Panc1 (cell line): ENCODE data around the gene MTMR4. TPM values are rescaled to one million over a fixed set of nuclear protein-coding genes. Genes with fewer than 3 reads are reported as not detected.

Experiments used
- ATAC-seq: fragments of 200-7000 bp; cut with Tn5 transposase; 2 replicates; pipeline ENCODE4 v1.9.1; 2020; ENCODE audit warnings: mild to moderate bottlenecking, moderate library complexity
- BruUV-seq: library from RNA; stranded (reverse); fragments of 400-500 nt; replicated peaks from 2 replicates; lab custom pipeline; 2021; lab: Mats Ljungman, UMichigan
- CTCF ChIA-PET: fragments of 300-600 bp; sonication (Branson Sonifier 250); formaldehyde crosslinking; loops from one replicate; lab custom pipeline; 2022; ENCODE audit warnings: antibody characterized with exemption; lab: Charles Lee
- POLR2A ChIA-PET: fragments of 300-600 bp; sonication (Branson Sonifier 250); formaldehyde crosslinking; loops from one replicate; lab custom pipeline; 2022; ENCODE audit warnings: antibody characterized with exemption; lab: Charles Lee
- DNase-seq: peaks from one replicate; pipeline ENCODE4 v3.0.0-alpha.2; 2010; ENCODE audit warnings: low read depth, low spot score
- H3K27ac ChIP-seq: 2 replicates; pipeline ENCODE4 v1.5.1; 2011; ENCODE audit warnings: mild to moderate bottlenecking, low read length, inconsistent platforms
- H3K27me3 ChIP-seq: fragments of 200-500 bp; sonication (Bioruptor generic); 2 replicates; pipeline ENCODE4 v1.6.0; 2014; ENCODE audit warnings: low read length, inconsistent platforms; ENCODE audit not compliant: control insufficient read depth, insufficient read depth
- H3K36me3 ChIP-seq: fragments of 200-500 bp; sonication (Bioruptor generic); 2 replicates; pipeline ENCODE4 v1.5.1; 2014; ENCODE audit warnings: inconsistent platforms, mild to moderate bottlenecking, low read length, moderate library complexity; ENCODE audit not compliant: control insufficient read depth, insufficient read depth
- H3K4me1 ChIP-seq: 2 replicates; pipeline ENCODE4 v1.5.1; 2011; ENCODE audit warnings: inconsistent platforms, mild to moderate bottlenecking, low read length, moderate library complexity; ENCODE audit not compliant: control insufficient read depth, insufficient read depth
- H3K4me3 ChIP-seq, 2 experiments: 2 replicates each; pipeline ENCODE4 v1.5.1; 2011 to 2012; ENCODE audit warnings: low read depth in 2 of 2, low read length in 2 of 2, mild to moderate bottlenecking in 2 of 2, inconsistent platforms in 1 of 2, moderate library complexity in 1 of 2
- H3K9me3 ChIP-seq: fragments of 200-500 bp; sonication (Bioruptor generic); 2 replicates; pipeline ENCODE4 v1.5.1; 2014; ENCODE audit warnings: low read depth, mild to moderate bottlenecking, inconsistent platforms, low read length, moderate library complexity; ENCODE audit not compliant: control insufficient read depth, insufficient read depth
- POLR2AphosphoS5 ChIP-seq: IDR thresholded peaks from 2 replicates; pipeline ENCODE4 v1.6.1; 2012; ENCODE audit warnings: mild to moderate bottlenecking, low read depth, low read length, moderate library complexity
- SIN3A ChIP-seq: IDR thresholded peaks from 2 replicates; pipeline ENCODE4 v1.6.1; 2012; ENCODE audit warnings: low read depth, mild to moderate bottlenecking, low read length, moderate library complexity, borderline replicate concordance; ENCODE audit not compliant: insufficient read depth
- TCF7L2 ChIP-seq: IDR thresholded peaks from 2 replicates; pipeline ENCODE4 v1.6.1; 2011; ENCODE audit warnings: mild to moderate bottlenecking, low read depth, low read length, inconsistent platforms
- in situ Hi-C: cut with HindIII; loops from 2 replicates; pipeline ENCODE4 v1.10.0; 2016; ENCODE audit warnings: low sequenced_read_pairs, low pct_unique_long_range_greater_than_20kb
- intact Hi-C: fragments of 100-400 bp; cut with micrococcal nuclease; formaldehyde crosslinking; loops from one replicate; pipeline ENCODE4 v1.10.0; 2022; ENCODE audit not compliant: unreplicated experiment
- total RNA-seq: library from RNA; stranded (reverse); gene quantifications from one replicate; pipeline ENCODE4 v1.2.1, GENCODE V29; 2021; ENCODE audit not compliant: unreplicated experiment
- TF ChIP-seq, protein P1 (sequence below), 2 experiments: IDR thresholded peaks; 2 replicates each; pipeline ENCODE4 v1.6.1; 2011 to 2012; ENCODE audit warnings: low read depth in 2 of 2, control low read depth in 1 of 2, low read length in 1 of 2, mild to moderate bottlenecking in 1 of 2, moderate library complexity in 1 of 2; ENCODE audit not compliant: insufficient read depth in 1 of 2
- TF ChIP-seq, protein P2 (sequence below): fragments of 450-650 bp; IDR thresholded peaks from 2 replicates; pipeline ENCODE4 v1.5.1; 2017; ENCODE audit warnings: mild to moderate bottlenecking

Gene MTMR4
- total RNA-seq, 1 experiment from 2014 or later, result 20.8 TPM

DNA sequence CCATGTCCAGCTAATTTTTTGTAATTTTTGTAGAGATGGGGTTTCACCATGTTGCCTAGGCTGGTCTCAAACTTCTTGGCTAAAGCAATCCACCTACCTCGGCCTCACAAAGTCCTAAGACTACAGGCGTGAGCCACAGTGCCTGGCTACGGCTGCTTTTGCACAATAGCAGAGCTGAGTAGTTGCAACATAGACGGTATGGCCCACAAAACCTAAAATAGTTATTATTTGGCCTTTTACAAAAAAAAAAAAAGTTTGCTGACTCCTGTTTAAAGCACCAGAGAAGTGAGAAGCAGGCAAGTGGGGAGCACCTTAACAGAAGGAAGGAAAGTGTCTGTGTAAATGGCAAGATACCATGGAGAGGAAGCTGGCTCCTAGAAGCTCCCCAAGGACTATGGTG lies 20.9 kb downstream of the MTMR4 start:
- Histone ChIP-seq H3K4me3 (no peak overlapping the region), H3K36me3 (peaks cover 5% of the 10 kb centered on the region; the same call in 1 of the 2 replicates), H3K27me3 (no peaks in the 10 kb centered on the region), H3K9me3 (no peaks in the 10 kb centered on the region), H3K4me1 (no peaks in the 10 kb centered on the region), H3K27ac (no peak overlapping the region)
- BruUV-seq, result no TSS peak
- TF ChIP-seq, protein P1, sequence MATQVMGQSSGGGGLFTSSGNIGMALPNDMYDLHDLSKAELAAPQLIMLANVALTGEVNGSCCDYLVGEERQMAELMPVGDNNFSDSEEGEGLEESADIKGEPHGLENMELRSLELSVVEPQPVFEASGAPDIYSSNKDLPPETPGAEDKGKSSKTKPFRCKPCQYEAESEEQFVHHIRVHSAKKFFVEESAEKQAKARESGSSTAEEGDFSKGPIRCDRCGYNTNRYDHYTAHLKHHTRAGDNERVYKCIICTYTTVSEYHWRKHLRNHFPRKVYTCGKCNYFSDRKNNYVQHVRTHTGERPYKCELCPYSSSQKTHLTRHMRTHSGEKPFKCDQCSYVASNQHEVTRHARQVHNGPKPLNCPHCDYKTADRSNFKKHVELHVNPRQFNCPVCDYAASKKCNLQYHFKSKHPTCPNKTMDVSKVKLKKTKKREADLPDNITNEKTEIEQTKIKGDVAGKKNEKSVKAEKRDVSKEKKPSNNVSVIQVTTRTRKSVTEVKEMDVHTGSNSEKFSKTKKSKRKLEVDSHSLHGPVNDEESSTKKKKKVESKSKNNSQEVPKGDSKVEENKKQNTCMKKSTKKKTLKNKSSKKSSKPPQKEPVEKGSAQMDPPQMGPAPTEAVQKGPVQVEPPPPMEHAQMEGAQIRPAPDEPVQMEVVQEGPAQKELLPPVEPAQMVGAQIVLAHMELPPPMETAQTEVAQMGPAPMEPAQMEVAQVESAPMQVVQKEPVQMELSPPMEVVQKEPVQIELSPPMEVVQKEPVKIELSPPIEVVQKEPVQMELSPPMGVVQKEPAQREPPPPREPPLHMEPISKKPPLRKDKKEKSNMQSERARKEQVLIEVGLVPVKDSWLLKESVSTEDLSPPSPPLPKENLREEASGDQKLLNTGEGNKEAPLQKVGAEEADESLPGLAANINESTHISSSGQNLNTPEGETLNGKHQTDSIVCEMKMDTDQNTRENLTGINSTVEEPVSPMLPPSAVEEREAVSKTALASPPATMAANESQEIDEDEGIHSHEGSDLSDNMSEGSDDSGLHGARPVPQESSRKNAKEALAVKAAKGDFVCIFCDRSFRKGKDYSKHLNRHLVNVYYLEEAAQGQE (IDR thresholded peaks at IDR 0.05; ENCODE audit: insufficient read depth in 1 of 2, low read depth in 2 of 2, low read length in 1 of 2), result no peak
- no peak for TF ChIP-seq SIN3A
- TF ChIP-seq, protein P2, sequence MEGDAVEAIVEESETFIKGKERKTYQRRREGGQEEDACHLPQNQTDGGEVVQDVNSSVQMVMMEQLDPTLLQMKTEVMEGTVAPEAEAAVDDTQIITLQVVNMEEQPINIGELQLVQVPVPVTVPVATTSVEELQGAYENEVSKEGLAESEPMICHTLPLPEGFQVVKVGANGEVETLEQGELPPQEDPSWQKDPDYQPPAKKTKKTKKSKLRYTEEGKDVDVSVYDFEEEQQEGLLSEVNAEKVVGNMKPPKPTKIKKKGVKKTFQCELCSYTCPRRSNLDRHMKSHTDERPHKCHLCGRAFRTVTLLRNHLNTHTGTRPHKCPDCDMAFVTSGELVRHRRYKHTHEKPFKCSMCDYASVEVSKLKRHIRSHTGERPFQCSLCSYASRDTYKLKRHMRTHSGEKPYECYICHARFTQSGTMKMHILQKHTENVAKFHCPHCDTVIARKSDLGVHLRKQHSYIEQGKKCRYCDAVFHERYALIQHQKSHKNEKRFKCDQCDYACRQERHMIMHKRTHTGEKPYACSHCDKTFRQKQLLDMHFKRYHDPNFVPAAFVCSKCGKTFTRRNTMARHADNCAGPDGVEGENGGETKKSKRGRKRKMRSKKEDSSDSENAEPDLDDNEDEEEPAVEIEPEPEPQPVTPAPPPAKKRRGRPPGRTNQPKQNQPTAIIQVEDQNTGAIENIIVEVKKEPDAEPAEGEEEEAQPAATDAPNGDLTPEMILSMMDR, result no peak
- TF ChIP-seq POLR2AphosphoS5, result no peak
- TF ChIP-seq TCF7L2, result no peak
- ChIA-PET CTCF (no interaction called here), POLR2A (interaction anchor here (0.8 kb wide), 1 partner anchor 34 kb away, joined by 10 read pairs; no protein-coding TSS in a partner anchor)
- no peak for ATAC-seq
- intact Hi-C loops, result no loop called here
- DNase-seq, result no peak
- in situ Hi-C loops, result no loop called here

DNA sequence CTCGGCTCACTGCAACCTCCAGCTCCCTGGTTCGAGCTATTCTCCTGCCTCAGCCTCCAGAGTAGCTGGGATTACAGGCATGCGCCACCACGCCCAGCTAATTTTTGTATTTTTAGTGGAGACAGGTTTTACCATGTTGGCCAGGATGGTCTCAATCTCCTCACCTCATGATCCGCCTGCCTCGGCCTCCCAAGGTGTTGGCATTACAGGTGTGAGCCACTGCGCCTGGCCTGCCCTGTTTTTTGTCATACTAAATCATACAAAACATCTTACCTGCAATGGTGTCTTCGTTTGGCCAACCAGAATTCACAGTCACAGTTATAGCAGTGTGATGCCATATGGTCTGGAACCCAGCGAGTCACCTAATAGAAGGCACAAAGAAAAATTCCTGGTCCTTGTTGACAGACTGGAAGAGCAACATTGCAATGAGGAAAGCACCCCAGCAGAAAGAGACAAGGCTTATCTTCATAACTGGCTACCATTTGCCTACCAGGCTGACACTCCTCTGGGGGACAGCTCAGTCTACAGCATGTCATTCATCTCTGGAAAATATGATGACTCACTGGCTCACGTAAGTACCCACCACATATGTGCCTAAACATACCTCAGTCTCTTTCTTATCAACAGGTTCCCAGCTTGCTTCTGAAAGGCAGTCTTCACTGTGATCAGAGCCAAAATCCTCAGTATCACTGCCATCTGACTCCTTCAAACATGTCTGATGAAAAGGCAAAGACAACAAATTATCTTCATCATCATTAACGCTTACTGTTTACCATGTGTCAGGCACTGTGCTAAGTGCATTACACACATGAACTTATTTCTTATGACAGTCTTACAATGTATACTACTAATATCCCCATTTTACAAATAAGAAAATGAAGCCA lies 22.0 kb downstream of the MTMR4 start:
- BruUV-seq, result no TSS peak
- intact Hi-C loops, result no loop called here
- no peak overlapping the region for H3K4me3 ChIP-seq
- H3K27ac ChIP-seq, result no peak overlapping the region
- no peaks in the 10 kb centered on the region for H3K4me1 ChIP-seq
- DNase-seq (no peak), ATAC-seq (no peak)
- no peaks in the 10 kb centered on the region for H3K27me3 ChIP-seq
- H3K36me3 ChIP-seq, result peaks cover 5% of the 10 kb centered on the region; the same call in 1 of the 2 replicates
- H3K9me3 ChIP-seq, result no peaks in the 10 kb centered on the region
- POLR2A ChIA-PET, result interaction anchor here (0.8 kb wide), 1 partner anchor 35 kb away, joined by 10 read pairs; no protein-coding TSS in a partner anchor
- in situ Hi-C loops, result no loop called here
- TF ChIP-seq POLR2AphosphoS5, result no peak
- CTCF ChIA-PET, result no interaction called here
